Caco-2 (cell line): ENCODE data around the gene CD8A. TPM values are rescaled to one million over a fixed set of nuclear protein-coding genes. Genes with fewer than 3 reads are reported as not detected.
"Not testable (repeated sequence)": the region's sequence is repeated elsewhere in the genome, so short reads cannot be mapped to it uniquely, and the experiment has no call there.

Experiments used
- Bru-seq: library from RNA; stranded (reverse); fragments of 400-500 nt; gene quantifications from one replicate; lab custom pipeline; 2021; lab: Mats Ljungman, UMichigan
- BruChase-seq, 2 experiments: library from RNA; stranded (reverse); fragments of 400-500 nt; gene quantifications; one replicate each; lab custom pipeline; 2021; lab: Mats Ljungman, UMichigan
- BruUV-seq: library from RNA; stranded (reverse); fragments of 400-500 nt; replicated peaks from 2 replicates; lab custom pipeline; 2021; lab: Mats Ljungman, UMichigan
- CTCF ChIA-PET: fragments of 300-600 bp; sonication (Branson Sonifier 250); formaldehyde crosslinking; loops from one replicate; lab custom pipeline; 2022; ENCODE audit warnings: antibody characterized with exemption; lab: Charles Lee
- POLR2A ChIA-PET: fragments of 300-600 bp; sonication (Branson Sonifier 250); formaldehyde crosslinking; loops from one replicate; lab custom pipeline; 2022; ENCODE audit warnings: antibody characterized with exemption; lab: Charles Lee
- DNase-seq, 2 experiments: peaks; one replicate each; pipeline versions ENCODE4 v3.0.0 to v3.0.0-alpha.2; 2020 to 2022
- H3K27me3 ChIP-seq: replicated peaks from 2 replicates; pipeline ENCODE4 v1.6.0; 2011; ENCODE audit warnings: low read length; ENCODE audit not compliant: control insufficient read depth, insufficient read depth
- H3K36me3 ChIP-seq: 2 replicates; pipeline ENCODE4 v1.5.1; 2011; ENCODE audit warnings: low read length; ENCODE audit not compliant: control insufficient read depth, insufficient read depth
- H3K4me1 ChIP-seq: fragments of 250-450 bp; sonication (Bioruptor Pico); 2 replicates; pipeline ENCODE4 v1.5.1; 2020; ENCODE audit warnings: mild to moderate bottlenecking
- H3K4me3 ChIP-seq: 2 replicates; pipeline ENCODE4 v1.5.1; 2011; ENCODE audit warnings: low read depth, mild to moderate bottlenecking, control low read depth, low read length
- H3K9me3 ChIP-seq: fragments of 250-450 bp; sonication (Bioruptor Pico); 2 replicates; pipeline ENCODE4 v1.5.1; 2020; ENCODE audit warnings: mild to moderate bottlenecking, moderate library complexity
- H3K27ac Mint-ChIP-seq: one replicate; pipeline ENCODE4 v1.8.0; 2022; ENCODE audit warnings: mixed read lengths; ENCODE audit not compliant: unreplicated experiment
- H3K27me3 Mint-ChIP-seq: one replicate; pipeline ENCODE4 v1.8.0; 2022; ENCODE audit warnings: mixed read lengths; ENCODE audit not compliant: insufficient read depth, unreplicated experiment
- H3K36me3 Mint-ChIP-seq: one replicate; pipeline ENCODE4 v1.8.0; 2022; ENCODE audit warnings: mild to moderate bottlenecking, mixed read lengths; ENCODE audit not compliant: insufficient read depth, unreplicated experiment
- H3K4me1 Mint-ChIP-seq: one replicate; pipeline ENCODE4 v1.8.0; 2022; ENCODE audit warnings: low read depth, mixed read lengths; ENCODE audit not compliant: unreplicated experiment
- H3K4me3 Mint-ChIP-seq: one replicate; pipeline ENCODE4 v1.8.0; 2022; ENCODE audit warnings: mild to moderate bottlenecking, moderate library complexity, mixed read lengths; ENCODE audit not compliant: unreplicated experiment
- H3K9me3 Mint-ChIP-seq: one replicate; pipeline ENCODE4 v1.8.0; 2022; ENCODE audit warnings: mixed read lengths; ENCODE audit not compliant: unreplicated experiment
- intact Hi-C: fragments of 100-400 bp; cut with micrococcal nuclease; formaldehyde crosslinking; loops from one replicate; pipeline ENCODE4 v1.10.0; 2022; ENCODE audit not compliant: unreplicated experiment
- long read RNA-seq: library from polyadenylated mRNA; stranded (forward); transcript quantifications from one replicate; pipeline ENCODE4 v2.0.0, GENCODE V29; 2022
- total RNA-seq: library from RNA; stranded (reverse); gene quantifications from 2 replicates; pipeline ENCODE4 v1.2.3, GENCODE V29; 2022
- TF ChIP-seq, protein P1 (sequence below), 2 experiments: fragments of 200-600 bp in 1 of 2; IDR thresholded peaks; 1 replicate in 1 of 2; 2 replicates in 1 of 2; pipeline versions ENCODE4 v1.5.1 to v1.8.0; 2011 to 2022; ENCODE audit warnings: antibody characterized with exemption in 1 of 2, control low read depth in 1 of 2, inconsistent platforms in 1 of 2, low read depth in 1 of 2, low read length in 1 of 2, mild to moderate bottlenecking in 1 of 2, moderate library complexity in 1 of 2; ENCODE audit not compliant: insufficient read depth in 1 of 2, severe bottlenecking in 1 of 2, unreplicated experiment in 1 of 2

Gene CD8A
- total RNA-seq (1.5 and 1.6 TPM in 2 replicates), Bru-seq, nascent RNA (percentile 43 among the genes with signal in this experiment), BruChase-seq, experiment 1, labeled RNA remaining after a 2-hour chase (percentile 40 among the genes with signal in this experiment), BruChase-seq, experiment 2, labeled RNA remaining after a 6-hour chase (percentile 44 among the genes with signal in this experiment)
- long read RNA-seq, partial matches to known transcripts = 1 of 4 reads
- long read RNA-seq, other reads (novel, unspliced or antisense) = 2 of 4 reads

DNA sequence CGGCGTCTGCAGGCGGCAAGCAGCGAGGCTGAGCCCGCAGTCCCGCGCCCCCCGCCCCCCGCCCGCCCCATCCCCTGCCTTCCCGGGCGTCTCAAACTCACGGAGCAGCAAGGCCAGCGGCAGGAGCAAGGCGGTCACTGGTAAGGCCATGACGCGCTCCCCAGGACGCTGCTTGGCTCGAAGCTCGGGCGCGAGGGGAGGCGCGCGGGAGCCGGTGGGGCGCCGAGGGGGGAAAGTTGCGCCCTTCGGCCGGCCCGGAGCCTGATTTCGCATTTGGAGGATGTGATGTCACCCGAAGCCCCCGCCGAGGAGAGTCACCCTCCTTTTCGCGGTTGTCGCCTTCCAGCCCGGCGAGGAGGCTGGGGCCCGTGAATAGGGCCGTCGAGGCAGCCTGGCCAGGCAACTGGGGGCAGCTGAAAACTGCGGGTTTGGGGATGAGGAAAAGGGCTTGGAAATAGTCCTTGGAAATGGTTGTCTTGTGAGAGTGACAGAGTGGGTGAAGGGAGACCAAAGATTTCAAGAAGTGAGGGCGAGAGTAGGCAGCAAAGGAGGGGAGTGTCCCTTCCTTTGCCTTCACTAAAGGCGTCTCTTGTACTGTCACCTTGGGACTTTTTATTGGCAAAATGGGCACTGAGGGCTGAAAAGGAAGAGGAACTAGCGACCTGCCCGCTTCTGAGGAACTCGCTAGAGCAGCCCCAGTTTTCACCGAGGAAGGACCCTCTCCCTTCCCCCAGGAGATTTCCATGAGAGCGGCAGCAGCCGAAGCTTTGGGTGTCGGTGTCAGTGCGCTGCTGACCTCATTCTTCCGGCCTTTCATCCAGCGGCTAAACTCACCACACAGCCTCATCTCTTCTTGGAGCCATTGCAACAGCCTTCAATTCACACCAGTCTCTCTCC is at the start of gene CD8A:
Gene CD8A (minus strand): TSS at position 238 of the 897 bp plus-strand sequence. CDS start 88 bp downstream, at position 150.
- Histone ChIP-seq H3K27me3 (no peaks in the 10 kb centered on the region), H3K4me3 (peak within 1 kb of the TSS; percentile 25), H3K9me3 (0 out of 2 replicates have a peak, but pooled peaks cover 3% of the 10 kb centered on the region), H3K4me1 (no peaks in the 10 kb centered on the region), H3K36me3 (no peaks in the 10 kb centered on the region)
- CTCF ChIA-PET = interaction anchor here (0.6 kb wide), 1 partner anchor 16 kb away, joined by 5 read pairs; no protein-coding TSS in a partner anchor
- POLR2A ChIA-PET = no interaction called here
- TF ChIP-seq, protein P1, sequence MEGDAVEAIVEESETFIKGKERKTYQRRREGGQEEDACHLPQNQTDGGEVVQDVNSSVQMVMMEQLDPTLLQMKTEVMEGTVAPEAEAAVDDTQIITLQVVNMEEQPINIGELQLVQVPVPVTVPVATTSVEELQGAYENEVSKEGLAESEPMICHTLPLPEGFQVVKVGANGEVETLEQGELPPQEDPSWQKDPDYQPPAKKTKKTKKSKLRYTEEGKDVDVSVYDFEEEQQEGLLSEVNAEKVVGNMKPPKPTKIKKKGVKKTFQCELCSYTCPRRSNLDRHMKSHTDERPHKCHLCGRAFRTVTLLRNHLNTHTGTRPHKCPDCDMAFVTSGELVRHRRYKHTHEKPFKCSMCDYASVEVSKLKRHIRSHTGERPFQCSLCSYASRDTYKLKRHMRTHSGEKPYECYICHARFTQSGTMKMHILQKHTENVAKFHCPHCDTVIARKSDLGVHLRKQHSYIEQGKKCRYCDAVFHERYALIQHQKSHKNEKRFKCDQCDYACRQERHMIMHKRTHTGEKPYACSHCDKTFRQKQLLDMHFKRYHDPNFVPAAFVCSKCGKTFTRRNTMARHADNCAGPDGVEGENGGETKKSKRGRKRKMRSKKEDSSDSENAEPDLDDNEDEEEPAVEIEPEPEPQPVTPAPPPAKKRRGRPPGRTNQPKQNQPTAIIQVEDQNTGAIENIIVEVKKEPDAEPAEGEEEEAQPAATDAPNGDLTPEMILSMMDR (IDR thresholded peaks at IDR 0.05; ENCODE audit: insufficient read depth in 1 of 2, low read depth in 1 of 2, low read length in 1 of 2, severe bottlenecking in 1 of 2, unreplicated experiment in 1 of 2) = no peak
- BruUV-seq = no TSS peak
- Mint-ChIP-seq H3K27ac (no peak within 1 kb of the TSS), H3K4me1 (no peaks in the 10 kb centered on the region), H3K36me3 (no peaks in the 10 kb centered on the region), H3K27me3 (no peaks in the 10 kb centered on the region), H3K4me3 (peak within 1 kb of the TSS; percentile 23), H3K9me3 (peaks cover 17% of the 10 kb centered on the region)
- no peak for DNase-seq
- intact Hi-C loops = no loop called here

DNA sequence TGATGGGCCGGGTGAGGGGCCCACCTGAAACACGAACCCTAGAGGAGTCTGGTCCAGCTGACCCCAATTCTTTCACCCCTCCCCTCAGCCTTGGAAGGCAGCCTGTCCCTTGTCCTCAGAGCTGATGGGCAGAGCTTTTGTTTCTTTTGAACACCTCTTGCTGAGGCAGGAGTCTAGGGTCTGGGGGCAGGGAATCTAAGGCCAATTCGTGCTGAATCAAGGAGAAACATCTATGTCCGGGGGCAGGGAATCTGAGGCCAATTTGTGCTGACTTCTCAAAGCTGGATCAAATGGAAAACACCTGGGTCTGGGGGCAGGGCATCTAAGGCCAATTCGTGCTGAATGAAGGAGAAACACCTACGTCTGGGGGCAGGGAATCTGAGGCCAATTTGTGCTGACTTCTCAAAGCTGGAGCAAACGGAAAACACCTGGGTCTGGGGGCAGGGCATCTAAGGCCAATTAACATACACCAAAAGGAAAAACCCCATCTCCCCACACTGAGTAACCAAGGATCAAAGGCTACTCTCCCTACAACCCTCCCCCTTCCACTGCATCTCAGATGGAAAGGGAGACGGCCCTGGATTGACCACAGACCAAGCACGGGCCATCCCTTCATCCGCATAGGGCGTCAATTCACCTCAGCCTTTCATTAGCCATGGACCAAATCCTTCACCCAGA is 49.3 kb upstream of the CD8A start:
- H3K4me1 Mint-ChIP-seq = peaks cover 27% of the 10 kb centered on the region
- H3K27me3 ChIP-seq, H3K36me3 Mint-ChIP-seq, BruUV-seq, intact Hi-C loops, H3K36me3 ChIP-seq, H3K27ac Mint-ChIP-seq, H3K9me3 Mint-ChIP-seq, POLR2A ChIA-PET, H3K27me3 Mint-ChIP-seq, CTCF ChIA-PET, H3K4me3 Mint-ChIP-seq, H3K9me3 ChIP-seq, DNase-seq, H3K4me3 ChIP-seq: not testable (repeated sequence)
- H3K4me1 ChIP-seq = peaks cover 10% of the 10 kb centered on the region; the same call in 1 of the 2 replicates

DNA sequence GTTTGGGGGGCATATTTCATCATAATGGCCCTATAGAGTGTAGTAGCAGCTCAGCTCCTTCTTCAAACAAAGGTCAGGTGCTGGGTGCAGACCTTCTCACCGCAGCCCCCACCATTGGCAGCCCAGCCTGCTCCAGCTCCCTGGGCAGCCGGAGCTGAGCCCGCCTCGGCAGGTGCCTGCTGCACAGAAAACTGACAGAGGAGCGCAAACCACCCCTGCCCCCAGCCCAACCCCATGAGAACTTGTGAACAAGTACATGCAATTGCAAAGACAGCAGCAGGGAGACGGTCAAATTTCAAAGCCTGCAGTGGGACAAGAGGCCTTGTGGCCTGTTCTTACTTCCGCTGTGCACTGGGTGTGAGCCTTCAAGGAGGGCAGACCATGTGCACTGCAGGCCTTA is 48.7 kb upstream of the CD8A start:
- H3K27me3 ChIP-seq, H3K27ac Mint-ChIP-seq, H3K4me3 ChIP-seq, H3K27me3 Mint-ChIP-seq, intact Hi-C loops, BruUV-seq, H3K9me3 ChIP-seq, DNase-seq, POLR2A ChIA-PET, H3K9me3 Mint-ChIP-seq, H3K4me3 Mint-ChIP-seq, H3K36me3 Mint-ChIP-seq, H3K4me1 ChIP-seq, H3K36me3 ChIP-seq, CTCF ChIA-PET: not testable (repeated sequence)
- H3K4me1 Mint-ChIP-seq = peaks cover 22% of the 10 kb centered on the region

DNA sequence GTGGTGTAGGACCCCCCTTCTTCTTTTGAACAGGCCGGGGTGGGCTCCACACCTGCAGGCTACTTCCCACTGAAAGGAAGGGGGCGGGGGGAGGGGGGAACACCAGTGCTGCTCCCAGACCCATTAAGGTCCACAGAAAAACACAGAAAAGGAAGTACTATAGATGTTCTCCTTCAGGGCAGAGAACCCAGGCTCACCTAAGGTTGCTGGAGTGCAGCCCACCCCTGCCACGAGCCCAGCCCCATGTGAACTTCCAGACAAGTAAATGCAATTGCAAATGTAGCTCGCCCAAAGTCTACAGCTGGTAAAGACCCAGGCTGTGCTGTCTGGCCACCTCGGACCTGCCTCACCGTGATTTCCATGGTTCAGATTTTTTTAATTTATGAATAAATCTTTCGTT is 47.0 kb upstream of the CD8A start:
- BruUV-seq, H3K36me3 Mint-ChIP-seq, CTCF ChIA-PET, POLR2A ChIA-PET, H3K4me3 Mint-ChIP-seq, H3K27me3 Mint-ChIP-seq, H3K27me3 ChIP-seq, H3K36me3 ChIP-seq, H3K9me3 Mint-ChIP-seq, H3K4me1 ChIP-seq, H3K4me3 ChIP-seq, intact Hi-C loops, H3K9me3 ChIP-seq, DNase-seq, H3K27ac Mint-ChIP-seq: not testable (repeated sequence)
- peaks cover 13% of the 10 kb centered on the region for H3K4me1 Mint-ChIP-seq

DNA sequence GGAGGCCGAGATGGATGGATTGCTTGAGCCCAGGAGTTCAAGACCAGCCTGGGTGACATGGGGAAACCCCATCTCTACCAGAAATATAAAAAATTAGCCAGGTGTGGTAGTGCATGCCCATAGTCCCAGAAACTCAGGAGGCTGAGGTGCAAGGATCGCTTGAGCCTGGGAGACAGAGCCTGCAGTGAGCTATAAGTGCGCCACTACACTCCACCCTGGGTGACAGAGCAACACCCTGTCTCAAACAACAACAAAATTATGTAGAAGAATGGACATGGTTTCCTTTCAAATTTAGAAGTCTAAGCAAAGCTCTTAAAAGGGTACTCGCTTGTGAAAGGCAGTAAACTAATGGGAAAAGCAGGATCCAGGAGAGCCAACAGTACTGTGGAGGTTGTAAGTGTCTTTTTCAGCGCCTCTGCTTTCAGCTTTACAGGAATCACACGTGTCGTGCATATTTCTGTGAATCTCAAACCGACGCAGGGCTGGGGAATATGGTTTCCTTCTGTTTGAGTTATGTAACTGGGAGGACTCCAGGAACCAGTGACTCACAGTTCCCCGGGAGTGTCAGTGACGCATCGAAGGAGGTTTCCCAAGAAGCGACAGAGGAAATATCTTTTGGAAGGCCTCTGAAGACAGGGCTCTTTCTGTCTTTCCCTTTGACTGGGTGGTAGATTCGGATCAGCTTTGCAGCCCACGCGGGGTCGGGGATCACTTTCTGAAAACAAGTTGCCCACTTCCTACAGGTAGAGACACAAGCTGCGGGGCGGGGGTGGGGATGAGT is 46.4 kb upstream of the CD8A start:
- Mint-ChIP-seq H3K4me1 (peaks cover 13% of the 10 kb centered on the region), H3K4me3 (peak overlapping the region; percentile 61), H3K27ac (peak overlapping the region; percentile 67)
- H3K4me1 ChIP-seq, H3K9me3 ChIP-seq, H3K36me3 Mint-ChIP-seq, H3K9me3 Mint-ChIP-seq, H3K36me3 ChIP-seq, H3K27me3 ChIP-seq, intact Hi-C loops, CTCF ChIA-PET, H3K27me3 Mint-ChIP-seq, POLR2A ChIA-PET, H3K4me3 ChIP-seq: not testable (repeated sequence)
- BruUV-seq = TSS peak; percentile 98
- peak; percentile 63 to 77 for DNase-seq
